Hematopoietic multipotent progenitor cell treated with erythropoietin and hydrocortisone succinate and interleukin-3 and kit ligand, for 6 days (in vitro differentiated cells): ENCODE measurements around the gene CD93.

Experiments used
- DNase-seq: peaks from one replicate; pipeline ENCODE4 v3.0.0-alpha.2; 2015

Gene CD93

GRCh38 chr20:23086056-23086566, at the start of gene CD93:
Gene CD93, minus strand, starts transcription at chr20:23086324. Its CDS starts 132 bp downstream, at chr20:23086192.
- DNase-seq, result peak; percentile 31

- DNase-seq, result peak; percentile 94
Measured at GRCh38 chr20:23133560-23133998, 47.5 kb upstream of the CD93 start.

- DNase-seq, result peak; percentile 97
Measured at GRCh38 chr20:23132930-23133559, 46.9 kb upstream of the CD93 start.

- peak; percentile 80 for DNase-seq
Measured at GRCh38 chr20:23132293-23132929, 46.3 kb upstream of the CD93 start.

GRCh38 chr20:23131766-23132165, 45.6 kb upstream of the CD93 start:
- DNase-seq, result no peak

GRCh38 chr20:23130622-23131140, 44.6 kb upstream of the CD93 start:
- DNase-seq, result no peak

GRCh38 chr20:23129891-23130621, 43.9 kb upstream of the CD93 start:
- DNase-seq, result no peak

- DNase-seq, result no peak
Measured at GRCh38 chr20:23129266-23129665, 43.1 kb upstream of the CD93 start.

GRCh38 chr20:23128461-23129125, 42.5 kb upstream of the CD93 start:
- no peak for DNase-seq

- no peak for DNase-seq
Measured at GRCh38 chr20:23127506-23128279, 41.6 kb upstream of the CD93 start.

GRCh38 chr20:23126281-23127061, 40.3 kb upstream of the CD93 start:
- peak; percentile 64 for DNase-seq

GRCh38 chr20:23125625-23126191, 39.6 kb upstream of the CD93 start:
- DNase-seq, result peak; percentile 68

GRCh38 chr20:23125159-23125558, 39.0 kb upstream of the CD93 start:
- peak; percentile 46 for DNase-seq

GRCh38 chr20:23123886-23124285, 37.8 kb upstream of the CD93 start:
- DNase-seq, result no peak

- DNase-seq, result no peak
Measured at GRCh38 chr20:23122796-23123655, 36.9 kb upstream of the CD93 start.

- no peak for DNase-seq
Measured at GRCh38 chr20:23122321-23122720, 36.2 kb upstream of the CD93 start.

GRCh38 chr20:23121751-23122320, 35.7 kb upstream of the CD93 start:
- DNase-seq, result no peak

GRCh38 chr20:23120936-23121750, 35.0 kb upstream of the CD93 start:
- DNase-seq, result peak; percentile 65

GRCh38 chr20:23120261-23120660, 34.1 kb upstream of the CD93 start:
- no peak for DNase-seq
